HL-60 (cell line): ENCODE measurements around the gene TBC1D14.

Source experiments
- POLR2AphosphoS5 ChIP-seq: IDR thresholded peaks from 2 replicates; pipeline ENCODE4 v1.6.1; 2012; ENCODE audit warnings: low read depth
- SPI1 ChIP-seq: IDR thresholded peaks from 2 replicates; pipeline ENCODE4 v1.6.1; 2012; ENCODE audit warnings: low read depth, mild to moderate bottlenecking, borderline replicate concordance
- TF ChIP-seq, protein P1 (sequence below): IDR thresholded peaks from one replicate; pipeline ENCODE4 v1.5.1; 2011; ENCODE audit warnings: low read length, control low read depth, inconsistent platforms; ENCODE audit not compliant: insufficient read depth
- TF ChIP-seq, protein P2 (sequence below): IDR thresholded peaks from 2 replicates; pipeline ENCODE4 v1.6.1; 2012; ENCODE audit warnings: low read depth; ENCODE audit not compliant: insufficient replicate concordance

DNA sequence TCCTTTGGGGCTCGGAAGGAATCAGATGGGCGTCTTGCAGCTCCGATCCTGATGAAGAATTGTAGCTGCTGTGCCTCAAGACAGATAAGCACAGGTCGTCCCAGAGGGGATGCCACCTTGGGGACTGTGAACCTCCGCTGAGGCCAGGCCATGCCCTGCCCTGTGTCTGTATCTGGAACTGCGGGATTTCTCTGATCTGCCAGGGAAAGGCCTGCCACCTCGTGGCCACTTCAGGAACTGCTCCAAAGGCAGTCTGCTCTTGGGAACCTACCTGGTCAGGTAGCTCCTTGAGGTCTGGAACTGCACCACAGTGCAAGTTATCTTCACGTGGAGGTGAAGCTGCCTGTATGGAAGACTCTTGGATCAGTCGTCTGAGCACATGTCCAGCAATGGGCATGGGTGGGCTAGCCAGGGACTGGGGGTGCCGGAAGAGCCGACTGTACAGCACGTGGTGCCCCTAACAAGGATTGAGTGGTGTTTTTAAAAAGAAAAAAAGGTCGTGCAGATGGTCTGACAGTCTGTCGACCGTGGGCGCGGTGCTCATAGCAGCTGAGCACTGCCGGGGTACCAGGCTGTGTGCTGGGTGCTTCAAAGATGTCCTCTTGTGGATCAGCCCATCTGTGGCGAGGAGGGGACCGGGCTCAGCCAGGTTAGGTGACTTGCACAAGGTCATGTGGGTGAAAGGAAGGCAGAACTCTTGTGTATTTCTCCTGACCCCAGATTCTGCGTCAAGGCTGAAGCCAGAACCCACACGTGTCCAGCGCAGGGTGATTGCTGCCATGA lies 161.3 kb downstream of the TBC1D14 start:
- TF ChIP-seq, protein P1, sequence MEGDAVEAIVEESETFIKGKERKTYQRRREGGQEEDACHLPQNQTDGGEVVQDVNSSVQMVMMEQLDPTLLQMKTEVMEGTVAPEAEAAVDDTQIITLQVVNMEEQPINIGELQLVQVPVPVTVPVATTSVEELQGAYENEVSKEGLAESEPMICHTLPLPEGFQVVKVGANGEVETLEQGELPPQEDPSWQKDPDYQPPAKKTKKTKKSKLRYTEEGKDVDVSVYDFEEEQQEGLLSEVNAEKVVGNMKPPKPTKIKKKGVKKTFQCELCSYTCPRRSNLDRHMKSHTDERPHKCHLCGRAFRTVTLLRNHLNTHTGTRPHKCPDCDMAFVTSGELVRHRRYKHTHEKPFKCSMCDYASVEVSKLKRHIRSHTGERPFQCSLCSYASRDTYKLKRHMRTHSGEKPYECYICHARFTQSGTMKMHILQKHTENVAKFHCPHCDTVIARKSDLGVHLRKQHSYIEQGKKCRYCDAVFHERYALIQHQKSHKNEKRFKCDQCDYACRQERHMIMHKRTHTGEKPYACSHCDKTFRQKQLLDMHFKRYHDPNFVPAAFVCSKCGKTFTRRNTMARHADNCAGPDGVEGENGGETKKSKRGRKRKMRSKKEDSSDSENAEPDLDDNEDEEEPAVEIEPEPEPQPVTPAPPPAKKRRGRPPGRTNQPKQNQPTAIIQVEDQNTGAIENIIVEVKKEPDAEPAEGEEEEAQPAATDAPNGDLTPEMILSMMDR: peak; percentile 99
- TF ChIP-seq, protein P2, sequence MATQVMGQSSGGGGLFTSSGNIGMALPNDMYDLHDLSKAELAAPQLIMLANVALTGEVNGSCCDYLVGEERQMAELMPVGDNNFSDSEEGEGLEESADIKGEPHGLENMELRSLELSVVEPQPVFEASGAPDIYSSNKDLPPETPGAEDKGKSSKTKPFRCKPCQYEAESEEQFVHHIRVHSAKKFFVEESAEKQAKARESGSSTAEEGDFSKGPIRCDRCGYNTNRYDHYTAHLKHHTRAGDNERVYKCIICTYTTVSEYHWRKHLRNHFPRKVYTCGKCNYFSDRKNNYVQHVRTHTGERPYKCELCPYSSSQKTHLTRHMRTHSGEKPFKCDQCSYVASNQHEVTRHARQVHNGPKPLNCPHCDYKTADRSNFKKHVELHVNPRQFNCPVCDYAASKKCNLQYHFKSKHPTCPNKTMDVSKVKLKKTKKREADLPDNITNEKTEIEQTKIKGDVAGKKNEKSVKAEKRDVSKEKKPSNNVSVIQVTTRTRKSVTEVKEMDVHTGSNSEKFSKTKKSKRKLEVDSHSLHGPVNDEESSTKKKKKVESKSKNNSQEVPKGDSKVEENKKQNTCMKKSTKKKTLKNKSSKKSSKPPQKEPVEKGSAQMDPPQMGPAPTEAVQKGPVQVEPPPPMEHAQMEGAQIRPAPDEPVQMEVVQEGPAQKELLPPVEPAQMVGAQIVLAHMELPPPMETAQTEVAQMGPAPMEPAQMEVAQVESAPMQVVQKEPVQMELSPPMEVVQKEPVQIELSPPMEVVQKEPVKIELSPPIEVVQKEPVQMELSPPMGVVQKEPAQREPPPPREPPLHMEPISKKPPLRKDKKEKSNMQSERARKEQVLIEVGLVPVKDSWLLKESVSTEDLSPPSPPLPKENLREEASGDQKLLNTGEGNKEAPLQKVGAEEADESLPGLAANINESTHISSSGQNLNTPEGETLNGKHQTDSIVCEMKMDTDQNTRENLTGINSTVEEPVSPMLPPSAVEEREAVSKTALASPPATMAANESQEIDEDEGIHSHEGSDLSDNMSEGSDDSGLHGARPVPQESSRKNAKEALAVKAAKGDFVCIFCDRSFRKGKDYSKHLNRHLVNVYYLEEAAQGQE: no peak
- TF ChIP-seq POLR2AphosphoS5 (no peak), SPI1 (no peak)
